ENCODE results near the gene ENTPD7. TPM values are rescaled to one million over a fixed set of nuclear protein-coding genes. Genes with fewer than 3 reads are reported as not detected.

ENTPD7 gene
- total RNA-seq, 1 experiment from 2014 or later, result 14.5 TPM

GRCh38 chr10:99673492-99673891 lies 14.2 kb downstream of the ENTPD7 start:
- H4K91ac ChIP-seq (ENCODE audit: insufficient read length, low read depth, low read length), result no peak overlapping the region
- no peak overlapping the region for H4K8ac ChIP-seq (replicated peaks; ENCODE audit: insufficient read length, low read depth, low read length)
- no peaks in the 10 kb centered on the region for H3K4me1 Mint-ChIP-seq
- no peaks in the 10 kb centered on the region for H3K23me2 ChIP-seq (ENCODE audit: insufficient read length, low read depth, low read length, poor library complexity, severe bottlenecking)
- no peak overlapping the region for H2AFZ ChIP-seq (ENCODE audit: low read length)
- no peaks in the 10 kb centered on the region for H3K4me1 ChIP-seq (ENCODE audit: insufficient read depth, low read length)
- no peak overlapping the region for H2BK20ac ChIP-seq (ENCODE audit: low read depth, low read length, poor library complexity, severe bottlenecking)
- no peak overlapping the region; a peak in 1 of 7 replicates for H3K27ac Mint-ChIP-seq
- no peak overlapping the region for H2BK120ac ChIP-seq (ENCODE audit: low read depth, low read length, poor library complexity, severe bottlenecking)
- no peak overlapping the region for H2BK12ac ChIP-seq (ENCODE audit: insufficient read length, low read depth, low read length)
- no peaks in the 10 kb centered on the region for H4K20me1 ChIP-seq (ENCODE audit: control insufficient read depth, insufficient read depth, insufficient read length)
- no peaks in the 10 kb centered on the region for H3K9me3 Mint-ChIP-seq
- no peak overlapping the region for H3K27ac ChIP-seq (ENCODE audit: insufficient read length, low read depth, low read length)
- H3K14ac ChIP-seq (ENCODE audit: insufficient read depth, low read length), result no peak overlapping the region
- H3K18ac ChIP-seq (ENCODE audit: insufficient read length, low read depth, low read length), result no peak overlapping the region
- no peaks in the 10 kb centered on the region for H3K79me2 ChIP-seq (ENCODE audit: insufficient read depth, low read length)
- H3K27me3 Mint-ChIP-seq (ENCODE audit: low read depth), result no peaks in the 10 kb centered on the region
- H3K36me3 Mint-ChIP-seq (ENCODE audit: insufficient read depth in 1 of 3, low read depth in 3 of 3), result no peaks in the 10 kb centered on the region
- H2BK15ac ChIP-seq (ENCODE audit: low read depth, low read length), result no peak overlapping the region
- H3K4me3 Mint-ChIP-seq, result no peak overlapping the region
- H3K4me2 ChIP-seq (ENCODE audit: insufficient read depth, insufficient read length, low read length), result no peak overlapping the region
- H3K56ac ChIP-seq (ENCODE audit: insufficient read length, low read depth, low read length), result no peak overlapping the region
- no peaks in the 10 kb centered on the region for H3K27me3 ChIP-seq (ENCODE audit: insufficient read depth, low read length)
- H3K23ac ChIP-seq (ENCODE audit: insufficient read length, low read depth, low read length), result no peak overlapping the region
- no peak overlapping the region for H3T11ph ChIP-seq (ENCODE audit: low read length)
- no peak overlapping the region for H4K5ac ChIP-seq (ENCODE audit: insufficient read length, low read depth, low read length)
- H2BK5ac ChIP-seq (ENCODE audit: insufficient read length, low read length), result no peak overlapping the region
- no peak overlapping the region for H3K4ac ChIP-seq (ENCODE audit: low read depth, low read length)
- TF ChIP-seq CTCF (conservative IDR thresholded peaks at IDR 0.05), result no peak
- no CpG with 5 or more reads among the region's 2 CpGs for WGBS (ENCODE audit: extremely low coverage, insufficient read length, low lambda C conversion rate)
- no peaks in the 10 kb centered on the region for H3K79me1 ChIP-seq (ENCODE audit: insufficient read depth, low read depth, low read length, poor library complexity, severe bottlenecking)
- no peak overlapping the region for H3K9ac ChIP-seq (ENCODE audit: extremely low read depth, insufficient read length, low read length)
- H2AK5ac ChIP-seq (ENCODE audit: insufficient read length, low read length), result no peak overlapping the region
- no peaks in the 10 kb centered on the region for H3K9me3 ChIP-seq (ENCODE audit: control insufficient read depth, low read depth, low read length)
- DNase-seq, result no peak
